ENCODE measurements around the gene RASAL2. TPM values are rescaled to one million over a fixed set of nuclear protein-coding genes. Genes with fewer than 3 reads are reported as not detected.

Gene RASAL2
- total RNA-seq, 1 experiment from 2014 or later, result 22.2 TPM

- H4K8ac ChIP-seq (replicated peaks; ENCODE audit: insufficient read length, low read depth, low read length), result no peak overlapping the region
- H2BK120ac ChIP-seq (ENCODE audit: low read depth, low read length, poor library complexity, severe bottlenecking), result no peak overlapping the region
- H3K4me1 Mint-ChIP-seq, result peaks cover 52 to 69% of the 10 kb centered on the region in 2 experiments
- H3K9me3 ChIP-seq (ENCODE audit: control insufficient read depth, low read depth, low read length), result no peaks in the 10 kb centered on the region
- H3T11ph ChIP-seq (ENCODE audit: low read length), result no peak overlapping the region
- peak overlapping the region in 2 of 3 experiments; percentile 8 to 55; a peak in 2 of 7 replicates for H3K27ac Mint-ChIP-seq
- no peak overlapping the region for H2BK5ac ChIP-seq (ENCODE audit: insufficient read length, low read length)
- no peaks in the 10 kb centered on the region for H3K79me2 ChIP-seq (ENCODE audit: insufficient read depth, low read length)
- no peak overlapping the region for H2AK5ac ChIP-seq (ENCODE audit: insufficient read length, low read length)
- H2BK20ac ChIP-seq (ENCODE audit: low read depth, low read length, poor library complexity, severe bottlenecking), result no peak overlapping the region
- H2BK12ac ChIP-seq (ENCODE audit: insufficient read length, low read depth, low read length), result no peak overlapping the region
- no CpG with 5 or more reads among the region's 7 CpGs for WGBS (ENCODE audit: extremely low coverage, insufficient read length, low lambda C conversion rate)
- no peaks in the 10 kb centered on the region for H3K36me3 Mint-ChIP-seq (ENCODE audit: insufficient read depth in 1 of 3, low read depth in 3 of 3)
- peaks cover 1% of the 10 kb centered on the region; the same call in 1 of the 2 replicates for H3K27me3 Mint-ChIP-seq (ENCODE audit: low read depth)
- H3K23ac ChIP-seq (ENCODE audit: insufficient read length, low read depth, low read length), result no peak overlapping the region
- H3K4me3 Mint-ChIP-seq, result no peak overlapping the region
- H3K27me3 ChIP-seq (ENCODE audit: insufficient read depth, low read length), result 0 out of 2 replicates have a peak, but pooled peaks cover 2% of the 10 kb centered on the region
- TF ChIP-seq CTCF (conservative IDR thresholded peaks at IDR 0.05), result no peak
- H4K5ac ChIP-seq (ENCODE audit: insufficient read length, low read depth, low read length), result no peak overlapping the region
- H2AFZ ChIP-seq (ENCODE audit: low read length), result no peak overlapping the region
- no peak overlapping the region for H3K4me2 ChIP-seq (ENCODE audit: insufficient read depth, insufficient read length, low read length)
- peaks cover 16% of the 10 kb centered on the region for H3K4me1 ChIP-seq (ENCODE audit: insufficient read depth, low read length)
- H4K91ac ChIP-seq (ENCODE audit: insufficient read length, low read depth, low read length), result no peak overlapping the region
- no peak overlapping the region for H3K14ac ChIP-seq (ENCODE audit: insufficient read depth, low read length)
- H3K18ac ChIP-seq (ENCODE audit: insufficient read length, low read depth, low read length), result no peak overlapping the region
- H3K9ac ChIP-seq (ENCODE audit: extremely low read depth, insufficient read length, low read length), result no peak overlapping the region
- H3K9me3 Mint-ChIP-seq, result no peaks in the 10 kb centered on the region
- no peaks in the 10 kb centered on the region for H4K20me1 ChIP-seq (ENCODE audit: control insufficient read depth, insufficient read depth, insufficient read length)
- no peak overlapping the region for H3K4ac ChIP-seq (ENCODE audit: low read depth, low read length)
- no peak overlapping the region for H2BK15ac ChIP-seq (ENCODE audit: low read depth, low read length)
- H3K27ac ChIP-seq (ENCODE audit: insufficient read length, low read depth, low read length), result no peak overlapping the region
- peak; percentile 29 for DNase-seq
- H3K79me1 ChIP-seq (ENCODE audit: insufficient read depth, low read depth, low read length, poor library complexity, severe bottlenecking), result no peaks in the 10 kb centered on the region
- no peaks in the 10 kb centered on the region for H3K23me2 ChIP-seq (ENCODE audit: insufficient read length, low read depth, low read length, poor library complexity, severe bottlenecking)
- H3K56ac ChIP-seq (ENCODE audit: insufficient read length, low read depth, low read length), result no peak overlapping the region
Observed at GRCh38 chr1:178057912-178058534, 35.9 kb upstream of the RASAL2 start.
